BLaER1 treated with 17β-estradiol and CSF1 and Interleukin-3, amounts not matched to agents 10 nM and 100 nM (cell line): Measurements from ENCODE around the gene WDR82.

Experiments
- H3K27ac ChIP-seq, 11 experiments: shearing (Covaris generic); formaldehyde crosslinking; 2 replicates each; pipeline ENCODE4 v1.8.1; 2022
- H3K27me3 ChIP-seq, 11 experiments: shearing (Covaris generic); formaldehyde crosslinking; 2 replicates each; pipeline ENCODE4 v1.8.1; 2022
- H3K36me3 ChIP-seq, 11 experiments: shearing (Covaris generic); formaldehyde crosslinking; 2 replicates each; pipeline ENCODE4 v1.8.1; 2022
- H3K4me1 ChIP-seq, 10 experiments: shearing (Covaris generic); formaldehyde crosslinking; 2 replicates each; pipeline ENCODE4 v1.8.1; 2022
- H3K4me2 ChIP-seq, 11 experiments: shearing (Covaris generic); formaldehyde crosslinking; 2 replicates each; pipeline ENCODE4 v1.8.1; 2022
- H3K4me3 ChIP-seq, 10 experiments: shearing (Covaris generic); formaldehyde crosslinking; 2 replicates each; pipeline ENCODE4 v1.8.1; 2022
- H3K9ac ChIP-seq, 11 experiments: shearing (Covaris generic); formaldehyde crosslinking; 2 replicates each; pipeline ENCODE4 v1.8.1; 2022
- H3K9me3 ChIP-seq, 11 experiments: shearing (Covaris generic); formaldehyde crosslinking; replicated peaks in 1 of 11; 2 replicates each; pipeline ENCODE4 v1.8.1; 2022
- H4K20me1 ChIP-seq, 11 experiments: shearing (Covaris generic); formaldehyde crosslinking; 2 replicates each; pipeline ENCODE4 v1.8.1; 2022
- Cebpa-rat ChIP-seq, 11 experiments: shearing (Covaris generic); IDR thresholded peaks; 2 replicates each; pipeline ENCODE4 v1.8.1; 2022

The WDR82 gene

DNA sequence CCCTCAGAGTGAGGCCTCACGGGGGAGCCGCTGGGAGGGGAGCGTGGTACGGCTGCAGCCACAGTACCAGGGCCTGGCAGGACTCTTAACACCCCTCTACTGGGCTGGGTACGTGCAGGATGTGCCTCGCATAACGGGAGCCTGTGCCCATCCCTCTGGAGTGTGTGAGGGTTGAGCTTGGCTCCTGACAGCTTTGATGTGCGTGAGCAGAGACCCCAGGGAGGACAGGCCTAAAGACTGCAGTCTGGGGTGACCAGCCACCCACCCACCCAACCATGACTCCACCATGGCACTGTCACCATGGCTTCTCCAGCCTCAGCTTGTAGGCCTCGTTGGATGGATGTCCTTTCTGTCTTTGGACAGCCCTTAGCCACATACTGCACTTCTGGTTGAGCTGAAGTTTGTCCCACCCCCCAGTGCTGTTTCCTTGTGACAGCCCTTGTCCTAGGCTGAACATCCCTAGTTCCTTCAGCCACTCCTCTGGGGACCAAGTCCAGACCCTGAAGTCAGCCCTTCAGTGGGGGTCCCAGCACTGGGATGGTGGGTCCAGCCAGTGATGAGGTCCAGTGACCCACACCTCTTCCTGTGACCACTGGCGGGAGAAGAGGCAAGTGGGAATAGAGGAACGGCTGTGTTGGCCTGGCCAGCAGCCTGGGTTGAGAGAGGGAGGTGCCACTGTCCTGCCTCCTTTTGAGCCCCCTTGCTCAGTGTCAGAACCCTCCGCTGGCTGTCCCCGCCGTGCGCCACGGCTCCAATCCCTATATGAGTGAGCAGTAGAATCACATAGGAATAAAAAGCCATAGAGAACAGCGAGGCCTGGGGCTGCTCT is 15.3 kb upstream of the WDR82 start:
- Histone ChIP-seq H3K9ac (peak overlapping the region in 4 of 11 experiments; percentile 15 to 32 (median 25); a peak in 3 of 22 replicates), H4K20me1 (peaks cover 0 to 85% (median 26%) of the 10 kb centered on the region in 11 experiments; a peak in 14 of 22 replicates), H3K27ac (no peak overlapping the region; a peak in 1 of 22 replicates), H3K4me2 (no peak overlapping the region), H3K4me1 (peaks cover 41 to 58% (median 52%) of the 10 kb centered on the region in 10 experiments), H3K36me3 (peaks cover 18 to 61% (median 43%) of the 10 kb centered on the region in 11 experiments), H3K4me3 (no peak overlapping the region), H3K27me3 (no peaks in the 10 kb centered on the region), H3K9me3 (no peaks in the 10 kb centered on the region)
- no peak for TF ChIP-seq Cebpa-rat (IDR thresholded peaks at IDR 0.05)

DNA sequence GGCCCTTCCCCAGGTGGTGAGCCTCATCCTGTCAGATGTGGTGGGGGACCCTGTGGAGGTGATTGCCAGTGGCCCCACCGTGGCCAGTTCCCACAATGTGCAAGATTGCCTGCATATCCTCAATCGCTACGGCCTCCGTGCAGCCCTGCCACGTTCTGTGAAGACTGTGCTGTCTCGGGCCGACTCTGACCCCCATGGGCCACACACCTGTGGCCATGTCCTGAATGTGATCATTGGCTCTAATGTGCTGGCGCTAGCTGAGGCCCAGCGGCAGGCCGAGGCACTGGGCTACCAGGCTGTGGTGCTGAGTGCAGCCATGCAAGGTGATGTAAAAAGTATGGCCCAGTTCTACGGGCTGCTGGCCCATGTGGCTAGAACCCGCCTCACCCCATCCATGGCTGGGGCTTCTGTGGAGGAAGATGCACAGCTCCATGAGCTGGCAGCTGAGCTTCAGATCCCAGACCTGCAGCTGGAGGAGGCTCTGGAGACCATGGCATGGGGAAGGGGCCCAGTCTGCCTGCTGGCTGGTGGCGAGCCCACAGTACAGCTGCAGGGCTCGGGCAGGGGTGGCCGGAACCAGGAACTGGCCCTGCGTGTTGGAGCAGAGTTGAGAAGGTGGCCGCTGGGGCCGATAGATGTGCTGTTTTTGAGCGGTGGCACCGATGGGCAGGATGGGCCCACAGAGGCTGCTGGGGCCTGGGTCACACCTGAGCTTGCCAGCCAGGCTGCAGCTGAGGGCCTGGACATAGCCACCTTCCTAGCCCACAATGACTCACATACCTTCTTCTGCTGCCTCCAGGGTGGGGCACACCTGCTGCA is 14.0 kb upstream of the WDR82 start:
- Histone ChIP-seq H3K4me2 (no peak overlapping the region), H3K9ac (peak overlapping the region in 3 of 11 experiments; percentile 4 to 49 (median 31); a peak in 2 of 22 replicates), H4K20me1 (peaks cover 0 to 72% (median 26%) of the 10 kb centered on the region in 11 experiments; a peak in 13 of 22 replicates), H3K27ac (no peak overlapping the region; a peak in 1 of 22 replicates), H3K9me3 (no peaks in the 10 kb centered on the region), H3K36me3 (peaks cover 18 to 61% (median 43%) of the 10 kb centered on the region in 11 experiments), H3K4me3 (no peak overlapping the region), H3K27me3 (no peaks in the 10 kb centered on the region), H3K4me1 (peaks cover 38 to 52% (median 44%) of the 10 kb centered on the region in 10 experiments)
- no peak for TF ChIP-seq Cebpa-rat (IDR thresholded peaks at IDR 0.05)

DNA sequence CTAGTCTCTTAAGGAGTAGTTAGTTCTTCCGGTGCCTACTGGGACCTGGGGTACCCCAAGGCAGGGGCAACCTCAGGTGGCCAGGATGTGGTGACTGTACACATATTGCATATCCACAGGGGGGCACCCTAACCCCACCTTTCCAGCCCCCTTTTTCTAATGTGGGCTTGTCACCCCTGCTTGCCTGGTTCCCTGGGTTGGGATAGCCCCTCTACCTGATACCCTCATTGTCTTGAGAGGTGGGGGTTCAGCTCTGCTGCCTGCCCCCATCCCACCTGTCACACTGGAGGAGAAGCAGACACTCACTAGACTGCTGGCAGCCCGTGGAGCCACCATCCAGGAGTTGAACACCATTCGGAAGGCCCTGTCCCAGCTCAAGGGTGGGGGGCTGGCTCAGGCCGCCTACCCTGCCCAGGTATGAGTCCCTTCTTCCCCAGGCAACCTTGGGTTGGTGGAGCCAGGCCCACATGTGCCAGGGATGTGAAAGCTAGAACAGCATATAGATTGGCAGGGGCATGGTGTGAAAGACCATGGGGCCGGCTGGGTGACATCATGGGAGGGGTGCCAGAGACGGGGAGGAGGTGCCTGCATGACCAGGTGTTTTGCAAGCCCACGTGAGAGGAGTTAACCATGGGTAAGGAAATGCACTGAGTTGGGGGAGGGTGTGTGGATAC is 13.2 kb upstream of the WDR82 start:
- Histone ChIP-seq H3K9ac (peak overlapping the region in 5 of 11 experiments; percentile 8 to 93 (median 31); a peak in 4 of 22 replicates), H3K27me3 (no peaks in the 10 kb centered on the region), H3K36me3 (peaks cover 18 to 60% (median 43%) of the 10 kb centered on the region in 11 experiments), H4K20me1 (peaks cover 0 to 64% (median 26%) of the 10 kb centered on the region in 11 experiments; a peak in 13 of 22 replicates), H3K9me3 (no peaks in the 10 kb centered on the region), H3K4me1 (peaks cover 35 to 51% (median 43%) of the 10 kb centered on the region in 10 experiments), H3K4me2 (peak overlapping the region in 6 of 11 experiments; percentile 83 to 95 (median 90); a peak in 7 of 22 replicates), H3K27ac (peak overlapping the region in 1 of 11 experiments; percentile 34; a peak in 1 of 22 replicates), H3K4me3 (no peak overlapping the region)
- no peak for TF ChIP-seq Cebpa-rat (IDR thresholded peaks at IDR 0.05)

DNA sequence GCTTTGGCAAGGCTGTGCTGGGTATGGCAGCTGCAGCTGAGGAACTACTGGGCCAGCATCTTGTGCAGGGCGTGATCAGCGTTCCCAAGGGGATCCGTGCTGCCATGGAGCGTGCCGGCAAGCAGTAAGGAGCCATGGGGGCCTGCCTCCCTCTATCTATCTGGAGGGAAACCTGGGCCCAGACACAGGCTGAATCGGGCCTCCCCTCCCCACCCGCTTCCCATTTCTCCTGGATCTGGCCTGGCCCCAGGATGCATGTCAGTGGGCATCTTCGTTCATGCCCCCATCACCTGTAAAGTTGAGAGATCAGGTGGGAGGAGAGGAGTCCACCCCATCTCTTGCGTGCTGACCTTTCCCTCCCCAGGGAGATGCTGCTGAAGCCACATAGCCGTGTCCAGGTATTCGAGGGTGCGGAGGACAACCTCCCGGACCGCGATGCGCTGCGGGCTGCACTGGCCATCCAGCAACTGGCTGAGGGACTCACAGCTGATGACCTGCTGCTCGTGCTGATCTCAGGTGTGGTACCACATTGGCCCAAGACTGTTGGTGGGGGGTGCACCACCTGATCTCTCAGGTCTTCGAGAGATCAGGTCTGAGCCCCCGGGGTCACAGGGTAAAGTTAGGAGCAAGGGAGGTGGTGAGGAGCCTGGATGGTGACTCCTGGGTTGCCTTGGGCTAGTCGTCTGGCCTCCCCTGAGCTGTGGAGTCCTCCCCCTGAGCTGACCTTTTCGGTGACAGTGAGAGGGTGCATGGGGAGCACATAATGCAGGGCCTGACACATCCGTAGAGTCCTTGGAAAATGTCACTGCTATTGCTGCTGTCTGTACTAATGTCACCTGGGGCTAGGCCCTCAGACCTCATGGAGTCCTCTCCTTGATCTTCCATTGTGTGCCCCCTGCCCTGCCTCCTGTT is 12.4 kb upstream of the WDR82 start:
- Histone ChIP-seq H3K4me3 (peak overlapping the region in 2 of 10 experiments; percentile 6 to 19; a peak in 2 of 20 replicates), H3K27ac (peak overlapping the region in 2 of 11 experiments; percentile 28 to 35; a peak in 2 of 22 replicates), H3K9ac (peak overlapping the region in 9 of 11 experiments; percentile 26 to 94 (median 45); a peak in 17 of 22 replicates), H3K36me3 (peaks cover 18 to 54% (median 43%) of the 10 kb centered on the region in 11 experiments), H3K9me3 (no peaks in the 10 kb centered on the region), H3K4me2 (peak overlapping the region; percentile 82 to 96 (median 92)), H3K27me3 (no peaks in the 10 kb centered on the region), H3K4me1 (peaks cover 36 to 53% (median 44%) of the 10 kb centered on the region in 10 experiments), H4K20me1 (peaks cover 0 to 56% (median 26%) of the 10 kb centered on the region in 11 experiments; a peak in 13 of 22 replicates)
- no peak for TF ChIP-seq Cebpa-rat (IDR thresholded peaks at IDR 0.05)

DNA sequence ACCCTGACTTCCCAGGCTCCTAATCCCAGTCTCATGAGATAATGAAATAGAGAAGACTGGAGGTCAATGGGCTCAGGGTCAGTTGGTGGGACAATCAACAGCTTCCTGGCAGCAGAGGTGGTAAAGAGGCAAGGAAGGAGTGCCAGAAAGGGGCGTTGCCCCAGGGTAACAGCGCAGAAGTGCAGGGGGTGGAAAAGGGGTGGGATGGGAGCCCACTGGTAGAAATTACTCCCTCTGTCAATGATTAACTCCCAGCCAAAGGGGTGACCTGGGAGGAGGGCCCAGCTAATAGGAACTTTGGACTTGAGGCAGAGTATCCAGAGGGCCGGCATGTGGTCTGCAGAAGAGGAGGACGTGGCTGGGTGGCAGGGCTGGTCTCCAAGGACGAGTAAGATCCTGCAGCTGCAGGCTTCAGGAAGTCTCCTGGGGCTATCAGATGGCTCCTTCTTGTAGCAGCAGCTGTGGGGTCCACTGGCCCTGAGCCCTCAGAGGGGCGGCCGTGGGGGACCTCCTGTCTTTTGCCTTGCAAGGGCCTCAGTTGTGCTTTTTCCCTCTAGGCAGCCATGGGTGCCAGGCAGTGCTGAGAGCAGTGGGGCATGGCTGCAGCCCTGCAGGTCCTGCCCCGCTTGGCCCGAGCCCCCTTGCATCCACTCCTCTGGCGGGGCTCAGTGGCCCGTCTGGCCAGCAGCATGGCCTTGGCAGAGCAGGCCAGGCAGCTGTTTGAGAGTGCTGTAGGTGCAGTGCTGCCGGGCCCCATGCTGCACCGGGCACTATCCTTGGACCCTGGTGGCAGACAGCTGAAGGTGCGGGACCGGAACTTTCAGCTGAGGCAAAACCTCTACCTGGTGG is 11.5 kb upstream of the WDR82 start:
- Histone ChIP-seq H3K27ac (peak overlapping the region in 2 of 11 experiments; percentile 35 to 97; a peak in 5 of 22 replicates), H3K36me3 (peaks cover 18 to 46% (median 43%) of the 10 kb centered on the region in 11 experiments), H3K9me3 (no peaks in the 10 kb centered on the region), H3K9ac (peak overlapping the region in 10 of 11 experiments; percentile 24 to 94 (median 41); a peak in 19 of 22 replicates), H3K4me1 (peaks cover 36 to 61% (median 48%) of the 10 kb centered on the region in 10 experiments), H3K4me2 (peak overlapping the region; percentile 82 to 96 (median 92)), H4K20me1 (peaks cover 0 to 50% (median 19%) of the 10 kb centered on the region in 11 experiments; a peak in 12 of 22 replicates), H3K4me3 (peak overlapping the region in 3 of 10 experiments; percentile 6 to 19 (median 10); a peak in 2 of 20 replicates), H3K27me3 (no peaks in the 10 kb centered on the region)
- TF ChIP-seq Cebpa-rat (IDR thresholded peaks at IDR 0.05): no peak

DNA sequence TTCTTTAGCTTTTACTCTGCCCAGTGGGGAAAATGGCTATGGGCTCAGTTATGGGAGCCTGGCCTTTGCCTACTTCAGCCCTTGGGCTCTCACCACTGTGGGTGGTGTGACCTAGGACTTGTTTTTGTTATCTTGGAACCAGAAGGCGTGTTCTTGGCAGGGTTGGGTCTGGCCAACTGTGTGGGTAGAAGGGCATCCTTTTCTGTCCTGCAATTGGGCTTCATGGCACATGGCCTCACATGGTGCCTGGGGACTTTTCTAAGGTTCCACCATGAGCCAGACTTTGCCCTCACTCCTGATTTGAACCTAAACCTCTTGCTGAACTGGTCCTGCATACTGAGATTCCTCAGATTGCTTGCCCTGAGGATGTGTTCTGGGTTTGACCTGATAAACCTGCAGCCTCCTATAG is 10.9 kb upstream of the WDR82 start:
- Histone ChIP-seq H3K27me3 (no peaks in the 10 kb centered on the region), H3K36me3 (peaks cover 18 to 43% (median 38%) of the 10 kb centered on the region in 11 experiments), H3K27ac (peak overlapping the region in 3 of 11 experiments; percentile 35 to 99 (median 97); a peak in 4 of 22 replicates), H3K4me2 (peak overlapping the region; percentile 82 to 96 (median 92)), H3K9me3 (no peaks in the 10 kb centered on the region), H3K9ac (peak overlapping the region in 7 of 11 experiments; percentile 26 to 94 (median 37); a peak in 9 of 22 replicates), H3K4me1 (peaks cover 36 to 61% (median 48%) of the 10 kb centered on the region in 10 experiments), H4K20me1 (peaks cover 0 to 44% (median 19%) of the 10 kb centered on the region in 11 experiments; a peak in 12 of 22 replicates), H3K4me3 (0 out of 20 replicates have a peak overlapping the region, but pooled peaks of 1 of the 10 experiments have one; percentile 72)
- no peak for TF ChIP-seq Cebpa-rat (IDR thresholded peaks at IDR 0.05)
